ENCODE results near the gene CLCN3.

DNA sequence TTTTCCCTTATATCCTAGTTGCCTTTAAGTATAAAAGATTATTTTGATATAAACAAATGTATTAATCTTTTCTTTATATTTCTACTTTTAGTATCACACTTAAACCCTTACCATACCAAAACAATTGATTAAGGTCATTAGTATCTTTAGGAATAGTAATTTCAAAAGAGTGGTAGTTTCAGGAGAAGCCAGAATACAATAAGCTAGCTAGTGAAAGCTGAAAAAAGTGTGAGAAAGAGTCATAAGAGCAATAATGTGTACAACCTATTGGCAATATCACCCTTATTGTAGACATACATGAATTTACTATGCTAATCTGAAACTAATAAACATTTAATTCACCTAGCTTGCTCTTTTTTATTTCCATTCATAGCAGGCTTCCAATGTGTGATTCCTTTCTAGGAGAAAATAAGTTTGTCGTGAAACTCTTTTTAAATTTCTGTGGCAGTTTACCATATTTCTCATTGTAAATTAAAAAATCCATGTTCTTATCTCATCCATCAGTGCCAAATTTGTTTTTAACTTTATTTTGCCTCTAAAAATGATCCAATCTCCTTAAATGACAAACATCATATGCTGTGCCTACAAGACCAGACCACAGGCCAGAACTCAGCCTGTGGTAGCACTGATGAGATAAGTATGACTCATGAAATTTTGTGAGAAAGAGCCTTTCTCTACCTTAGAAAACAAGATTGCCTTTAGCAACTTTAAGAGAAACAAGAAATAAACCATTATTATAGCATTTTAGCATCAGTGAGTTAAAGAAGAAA is 16.1 kb upstream of the CLCN3 start:
- no peak for TF ChIP-seq POLR2A (IDR thresholded peaks at IDR 0.05)
- TF ChIP-seq, protein P1, sequence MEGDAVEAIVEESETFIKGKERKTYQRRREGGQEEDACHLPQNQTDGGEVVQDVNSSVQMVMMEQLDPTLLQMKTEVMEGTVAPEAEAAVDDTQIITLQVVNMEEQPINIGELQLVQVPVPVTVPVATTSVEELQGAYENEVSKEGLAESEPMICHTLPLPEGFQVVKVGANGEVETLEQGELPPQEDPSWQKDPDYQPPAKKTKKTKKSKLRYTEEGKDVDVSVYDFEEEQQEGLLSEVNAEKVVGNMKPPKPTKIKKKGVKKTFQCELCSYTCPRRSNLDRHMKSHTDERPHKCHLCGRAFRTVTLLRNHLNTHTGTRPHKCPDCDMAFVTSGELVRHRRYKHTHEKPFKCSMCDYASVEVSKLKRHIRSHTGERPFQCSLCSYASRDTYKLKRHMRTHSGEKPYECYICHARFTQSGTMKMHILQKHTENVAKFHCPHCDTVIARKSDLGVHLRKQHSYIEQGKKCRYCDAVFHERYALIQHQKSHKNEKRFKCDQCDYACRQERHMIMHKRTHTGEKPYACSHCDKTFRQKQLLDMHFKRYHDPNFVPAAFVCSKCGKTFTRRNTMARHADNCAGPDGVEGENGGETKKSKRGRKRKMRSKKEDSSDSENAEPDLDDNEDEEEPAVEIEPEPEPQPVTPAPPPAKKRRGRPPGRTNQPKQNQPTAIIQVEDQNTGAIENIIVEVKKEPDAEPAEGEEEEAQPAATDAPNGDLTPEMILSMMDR (IDR thresholded peaks at IDR 0.05): no peak
